ENCODE results near the gene NFASC.

- TF ChIP-seq POLR2A (IDR thresholded peaks at IDR 0.05) (no peak), EP300 (IDR thresholded peaks at IDR 0.05) (no peak), CTCF (IDR thresholded peaks at IDR 0.05) (no peak)
These were observed 49.8 kb downstream of the NFASC start for GRCh38 chr1:204920511-204920910.

All from suprapubic skin (tissue), 3 donors.